K562 (cell line): Measurements from ENCODE around the gene EIF4E2. TPM values are rescaled to one million over a fixed set of nuclear protein-coding genes. Genes with fewer than 3 reads are reported as not detected.

Experiments
- ZBTB40 ChIP-seq, 2 experiments: fragments of 450-650 bp in 1 of 2; sonication (generic) in 1 of 2; formaldehyde crosslinking in 1 of 2; IDR thresholded peaks; 2 replicates each; pipeline versions ENCODE4 v1.7.1 to v1.9.0; 2016 to 2022; ENCODE audit warnings: inconsistent platforms in 1 of 2, mild to moderate bottlenecking in 1 of 2, missing genetic modification reagents in 1 of 2
- ZNF41 ChIP-seq: fragments of 250-450 bp; sonication (Bioruptor Pico); conservative IDR thresholded peaks from 2 replicates; pipeline ENCODE4 v1.4.0; 2020; ENCODE audit warnings: mild to moderate bottlenecking
- polyA plus RNA-seq, 8 experiments: library from polyadenylated mRNA; depleted of rRNA in 4 of 8; stranded (reverse) in 5 of 8; unstranded in 3 of 8; fragments of >200 nt; fragmentation: Nextera tagmentation in 2 of 8; fragmentation: Illumina TruSeq in 1 of 8; extraction: Ambion mirVana in 2 of 8; extraction: Trizol in 1 of 8; gene quantifications; 2 replicates each; pipeline versions ENCODE4 v1.2.1 to v1.2.3, GENCODE V29; 2011 to 2014; ENCODE audit warnings: inconsistent platforms in 1 of 8, missing spikeins in 1 of 8
- total RNA-seq, 7 experiments: library from RNA; depleted of rRNA in 6 of 7; stranded (reverse); fragments of >200 nt in 6 of 7; fragmentation: Illumina TruSeq in 2 of 7; extraction: Trizol in 2 of 7; gene quantifications; 2 replicates each; pipeline versions ENCODE4 v1.2.1 to v1.2.3, GENCODE V29; 2011 to 2021; ENCODE audit warnings: low replicate concordance in 1 of 7

EIF4E2 gene
- total and polyA plus RNA-seq, 9 of the 15 experiments (the other 6 are each of a cell fraction or from before 2014, with no cell fraction given), result 33.9 to 169 (median 77.5) TPM

DNA sequence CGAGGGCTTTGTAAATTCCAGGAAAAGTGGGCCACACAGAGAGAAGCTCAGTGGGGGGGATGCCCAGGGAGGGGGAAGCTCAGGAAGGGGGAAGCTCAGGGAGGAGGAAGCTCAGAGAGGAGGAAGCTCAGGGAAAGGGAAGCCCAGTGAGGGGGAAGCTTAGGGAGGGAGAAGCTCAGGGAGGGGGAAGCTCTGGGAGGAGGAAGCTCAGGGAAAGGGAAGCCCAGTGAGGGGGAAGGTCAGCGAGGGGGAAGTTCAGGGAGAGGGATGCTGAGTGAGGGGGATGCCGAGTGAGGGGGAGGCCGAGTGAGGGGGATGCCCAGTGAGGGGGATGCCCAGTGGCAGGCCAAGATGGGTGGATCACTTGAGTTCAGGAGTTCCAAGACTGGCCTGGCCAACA lies 11.8 kb upstream of the EIF4E2 start (continued):
- TF ChIP-seq ZBTB40 (IDR thresholded peaks at IDR 0.05) (no peak), ZBTB40 (CRISPR knock-in tag; IDR thresholded peaks at IDR 0.05) (no peak), ZNF41 (CRISPR knock-in tag) (no peak)
